GM18870 (cell line): ENCODE measurements around the gene ZFP62.

Source experiments
- ATAC-seq: cut with Tn5 transposase; IDR thresholded peaks from one replicate; pipeline ENCODE4 v1.9.1; 2021; ENCODE audit warnings: moderate library complexity; ENCODE audit not compliant: unreplicated experiment

The ZFP62 gene

GRCh38 chr5:180869587-180869986 lies 8.5 kb upstream of the ZFP62 start:
- ATAC-seq = no peak

GRCh38 chr5:180868960-180869359 lies 7.9 kb upstream of the ZFP62 start:
- ATAC-seq = no peak

DNA sequence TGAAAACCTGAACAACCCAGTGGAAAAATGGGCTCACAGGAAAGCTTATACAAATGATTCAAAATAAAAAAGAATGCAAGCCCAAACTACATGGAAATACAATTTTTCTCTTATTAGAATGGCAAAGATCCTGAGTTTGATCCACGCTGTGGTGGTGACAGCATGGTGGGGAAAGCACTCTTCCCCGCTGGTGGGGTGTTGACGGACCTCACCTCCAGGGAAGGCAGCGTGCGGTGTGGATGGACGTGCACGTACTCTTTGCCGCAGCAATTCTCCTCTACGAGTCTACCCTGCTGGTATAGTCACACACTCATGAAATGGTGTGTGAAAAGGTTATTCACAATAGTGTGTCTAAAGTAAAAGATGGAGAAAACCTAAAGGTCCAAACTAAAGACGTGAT lies 5.9 kb upstream of the ZFP62 start:
- no peak for ATAC-seq

DNA sequence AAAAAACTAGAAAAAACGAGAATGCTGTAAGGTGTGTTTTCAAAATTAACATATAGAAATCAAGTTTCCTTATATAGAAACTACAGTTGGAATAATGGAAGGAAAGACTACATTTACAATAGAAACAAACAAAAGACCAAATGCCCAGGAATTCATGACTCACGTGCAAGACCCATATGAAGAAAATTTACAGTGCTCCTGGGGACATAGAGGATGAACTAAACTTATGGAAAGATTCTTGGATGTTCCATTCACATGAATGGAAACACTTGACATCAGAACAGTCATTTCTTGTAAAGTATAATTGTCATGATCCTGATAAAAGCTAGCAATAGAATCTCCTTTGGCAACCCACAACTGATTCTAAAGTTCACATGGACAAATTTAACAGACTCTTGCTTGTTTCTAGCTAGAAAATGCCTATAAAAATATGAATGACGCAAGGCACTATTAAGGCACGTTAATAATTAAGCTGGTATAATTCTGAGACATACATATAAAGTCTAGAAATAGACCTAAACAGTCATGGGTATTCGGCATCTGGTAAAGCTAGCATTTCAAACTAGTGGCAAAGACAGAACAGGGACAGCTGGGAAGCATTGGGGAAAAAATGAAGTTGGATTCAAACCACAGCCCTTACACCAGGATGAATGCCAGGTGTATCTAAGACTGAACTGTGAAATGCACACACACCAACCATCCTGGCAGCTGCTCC lies 5.1 kb upstream of the ZFP62 start:
- no peak for ATAC-seq

GRCh38 chr5:180862645-180863044 lies 1.6 kb upstream of the ZFP62 start:
- ATAC-seq = no peak

DNA sequence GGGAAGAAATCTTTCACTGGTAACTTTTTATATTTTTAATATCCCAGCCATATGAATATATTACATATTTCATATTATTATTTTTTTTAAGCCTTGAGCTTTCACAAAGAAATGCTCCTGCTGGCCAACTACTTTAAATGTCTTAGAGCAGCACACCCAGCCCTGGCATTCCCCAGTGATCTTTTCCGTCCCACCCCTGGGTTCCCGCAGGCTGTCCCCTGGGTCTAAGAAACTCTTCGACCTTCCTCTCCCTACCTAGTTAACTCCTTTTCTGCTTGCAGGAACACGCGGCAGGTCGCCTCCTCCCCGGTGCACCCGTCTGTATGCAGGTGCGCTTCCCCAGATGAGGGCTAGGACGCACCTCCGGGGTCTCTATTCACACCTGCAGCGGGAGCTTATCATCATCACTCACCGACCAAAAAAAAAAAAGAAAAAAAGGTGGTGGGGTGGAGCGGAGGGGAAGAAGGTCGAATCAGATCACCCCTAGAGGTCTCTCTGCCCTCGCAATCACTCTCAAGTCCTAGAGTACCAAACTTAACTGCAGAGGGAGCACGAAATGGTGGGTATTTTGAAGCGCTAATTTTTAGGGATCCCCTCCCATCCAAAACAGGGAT lies 696 bp downstream of the ZFP62 start:
- peak; percentile 46 for ATAC-seq

DNA sequence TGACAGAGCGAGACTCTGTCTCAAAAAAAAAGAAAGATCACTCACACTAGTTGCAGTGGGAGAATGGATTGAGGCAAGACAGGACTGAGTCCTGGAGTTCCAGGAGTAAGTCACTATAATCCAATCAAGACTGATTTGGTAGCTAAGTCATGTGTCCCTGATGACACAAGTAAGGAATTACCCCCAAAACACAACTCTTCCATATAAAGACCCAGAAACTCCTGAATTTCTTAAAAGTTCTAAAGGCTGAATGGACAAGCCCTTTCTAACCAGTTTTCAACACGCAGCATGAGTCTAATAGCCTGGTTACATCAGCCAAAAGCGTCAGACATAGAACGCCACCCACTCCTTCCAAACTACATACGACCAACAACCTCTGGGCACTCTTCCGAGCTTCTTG lies 2.5 kb downstream of the ZFP62 start:
- ATAC-seq = no peak

GRCh38 chr5:180853848-180854176 lies 7.3 kb downstream of the ZFP62 start:
- ATAC-seq = no peak

DNA sequence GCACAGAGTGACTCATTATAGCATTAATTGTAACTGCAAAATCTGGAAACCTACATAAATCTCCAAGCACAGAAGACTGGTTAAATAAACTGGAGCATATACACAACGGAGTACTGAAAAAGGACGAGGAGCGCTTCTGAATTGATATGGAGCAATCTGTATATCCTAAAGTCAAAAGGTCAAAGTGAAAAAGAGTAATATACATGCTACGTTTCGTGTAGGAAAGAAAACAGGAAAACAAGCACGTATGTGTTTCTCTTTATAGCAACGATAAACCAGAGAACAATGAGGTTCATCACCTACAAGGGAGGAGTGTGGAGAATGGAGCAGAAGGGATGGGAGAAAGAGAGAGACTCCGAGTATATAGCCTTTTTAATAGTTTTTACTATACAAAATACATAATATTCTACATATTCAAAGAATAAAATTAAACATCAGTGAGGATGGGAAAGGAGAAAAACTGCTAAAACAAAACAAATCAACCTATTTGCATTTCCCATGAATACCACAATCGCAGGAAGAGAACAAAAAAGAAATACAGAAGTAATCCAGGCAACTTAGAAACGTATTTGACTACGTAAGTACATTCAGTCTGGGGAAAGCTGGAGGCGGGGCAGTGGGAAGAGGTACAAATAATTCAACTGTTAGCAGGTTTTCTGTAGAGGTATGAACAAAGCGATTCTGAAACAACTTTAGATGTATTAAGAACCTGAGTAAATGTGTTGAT lies 7.8 kb downstream of the ZFP62 start:
- ATAC-seq = no peak

DNA sequence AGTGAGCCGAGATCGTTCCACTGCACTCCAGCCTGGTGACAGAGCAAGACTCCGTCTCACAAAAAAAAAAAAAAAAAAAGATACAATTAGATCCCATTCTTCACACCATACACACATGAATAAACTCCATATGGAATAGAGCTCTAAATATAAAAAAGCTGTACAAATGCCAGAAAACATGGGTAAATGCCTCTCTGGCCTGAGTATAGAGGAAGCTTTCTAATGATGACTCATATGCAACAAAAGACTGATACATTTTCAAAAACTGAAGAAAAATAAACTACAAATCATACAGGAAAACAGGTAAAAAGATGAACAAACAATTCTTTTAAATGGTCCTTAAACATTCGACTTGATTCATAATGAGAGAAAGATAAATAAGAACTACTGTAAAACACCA lies 8.6 kb downstream of the ZFP62 start:
- no peak for ATAC-seq

GRCh38 chr5:180850434-180851078 lies 10.5 kb downstream of the ZFP62 start:
- no peak for ATAC-seq

- ATAC-seq = no peak
These were observed 11.2 kb downstream of the ZFP62 start for GRCh38 chr5:180849827-180850226.

- no peak for ATAC-seq
These were observed 12.2 kb downstream of the ZFP62 start for GRCh38 chr5:180848878-180849277.

- no peak for ATAC-seq
These were observed 12.8 kb downstream of the ZFP62 start for GRCh38 chr5:180848265-180848664.

DNA sequence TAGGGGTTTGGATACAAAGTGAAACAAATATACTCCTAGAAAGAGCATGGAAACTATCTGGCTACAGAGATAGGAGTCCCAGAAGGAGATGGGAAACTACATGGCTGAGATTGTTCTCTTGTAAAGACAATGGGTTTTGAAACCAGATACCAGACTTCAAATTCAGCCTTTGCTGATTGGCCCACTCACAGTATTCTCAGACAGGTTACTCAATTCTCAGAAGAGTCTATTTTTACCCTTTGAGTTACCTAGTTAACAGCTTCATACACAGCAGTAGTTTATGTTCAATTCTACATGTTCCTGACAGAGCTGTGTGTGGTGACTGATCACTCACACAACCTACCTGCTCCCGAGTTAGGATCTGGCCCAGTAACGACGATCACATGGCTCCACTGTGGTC lies 14.1 kb downstream of the ZFP62 start:
- ATAC-seq = no peak

DNA sequence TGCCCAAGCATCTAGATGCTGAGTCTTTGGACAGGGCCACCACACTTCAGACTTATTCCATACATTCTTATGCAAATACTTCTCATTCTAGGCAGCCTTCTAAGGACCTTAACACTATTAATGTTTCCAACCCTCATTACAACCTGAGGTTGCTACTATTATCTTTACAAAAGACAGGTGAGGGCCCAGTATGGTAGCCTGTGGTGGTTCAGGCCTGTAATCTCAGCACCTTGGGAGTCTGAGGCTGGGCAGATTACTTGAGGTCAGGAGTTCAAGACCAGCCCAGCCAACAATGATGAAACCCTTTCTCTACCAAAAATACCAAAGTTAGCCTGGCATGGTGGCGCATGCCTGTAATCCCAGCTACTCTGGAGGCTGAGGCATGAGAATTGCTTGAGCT lies 16.2 kb downstream of the ZFP62 start:
- ATAC-seq = no peak

GRCh38 chr5:180844432-180844831 lies 16.6 kb downstream of the ZFP62 start:
- no peak for ATAC-seq

DNA sequence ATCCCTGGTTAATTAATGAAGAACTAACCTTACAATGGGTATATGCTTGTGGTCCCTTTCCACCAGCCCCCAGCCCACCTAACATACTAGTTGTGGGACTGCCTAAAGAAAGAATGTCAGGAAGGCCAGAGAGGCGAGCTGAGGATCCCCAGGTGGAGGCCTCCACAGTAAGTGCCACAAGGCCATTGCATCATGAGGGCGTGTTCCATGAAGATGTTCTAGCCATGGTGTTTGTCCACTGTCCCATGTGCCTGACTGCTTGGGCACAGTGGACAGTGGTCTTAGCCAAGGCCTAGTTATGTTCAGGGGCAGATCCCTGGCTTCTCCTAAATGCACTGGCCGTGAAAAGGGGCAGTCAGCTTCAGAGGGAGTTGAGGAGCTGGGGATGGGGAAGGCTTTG lies 21.1 kb downstream of the ZFP62 start:
- no peak for ATAC-seq

GRCh38 chr5:180839227-180839626 lies 21.8 kb downstream of the ZFP62 start:
- no peak for ATAC-seq

DNA sequence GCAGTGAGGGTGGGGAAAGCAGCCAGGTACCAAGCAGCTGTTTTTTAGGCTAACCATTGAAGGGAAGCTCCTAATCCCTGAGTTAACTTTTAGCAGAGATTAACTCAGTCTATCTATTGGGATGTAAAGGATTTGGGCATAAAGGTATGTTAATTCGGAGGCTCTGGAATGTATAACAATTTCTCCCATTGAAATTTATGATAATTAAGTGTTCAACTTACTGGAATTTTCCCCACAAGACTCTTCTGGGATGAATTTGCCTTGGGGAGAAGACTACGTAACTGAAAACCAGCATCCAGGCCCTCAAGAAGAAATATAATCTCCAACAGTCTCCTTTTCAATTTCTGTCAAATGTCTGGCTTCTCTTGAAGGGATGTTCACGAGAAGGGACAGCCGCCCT lies 23.6 kb downstream of the ZFP62 start:
- no peak for ATAC-seq

GRCh38 chr5:180832638-180833068 lies 28.4 kb downstream of the ZFP62 start:
- ATAC-seq = peak; percentile 56
